Psoas muscle (tissue), 8 donors: Measurements from ENCODE around the gene PTTG1. TPM values are rescaled to one million over a fixed set of nuclear protein-coding genes. Genes with fewer than 3 reads are reported as not detected.
A peak's percentile ranks its signal among the peaks of the same experiment; 100 is the strongest.

Source experiments
- ATAC-seq, 4 donors: fragments of 200-7000 bp; cut with Tn5 transposase; one replicate each; pipeline ENCODE4 v1.9.1; 2020; ENCODE audit warnings: moderate library complexity in 3 of 4, mild to moderate bottlenecking in 2 of 4
- DNase-seq, 2 donors: peaks; one replicate each; pipeline ENCODE4 v3.0.0-alpha.2; 2020
- H3K27ac ChIP-seq: fragments of 200-600 bp; one replicate; pipeline ENCODE4 v1.8.0; 2022
- H3K27me3 ChIP-seq, 3 donors: fragments of 200-600 bp in 1 of 3; one replicate each; pipeline versions ENCODE4 v1.6.1 to v1.8.0; 2013 to 2022; ENCODE audit warnings: low read length in 2 of 3, mild to moderate bottlenecking in 2 of 3, moderate library complexity in 1 of 3; ENCODE audit not compliant: insufficient read depth in 3 of 3
- H3K36me3 ChIP-seq, 2 donors: fragments of 200-600 bp in 1 of 2; one replicate each; pipeline versions ENCODE4 v1.6.1 to v1.8.0; 2013 to 2022; ENCODE audit warnings: low read depth in 1 of 2, mild to moderate bottlenecking in 1 of 2, moderate library complexity in 1 of 2; ENCODE audit not compliant: insufficient read depth in 1 of 2
- H3K4me1 ChIP-seq: fragments of 200-600 bp; one replicate; pipeline ENCODE4 v1.8.0; 2022
- H3K4me3 ChIP-seq: fragments of 200-600 bp; one replicate; pipeline ENCODE4 v1.8.0; 2022; ENCODE audit warnings: mild to moderate bottlenecking
- H3K9me3 ChIP-seq: fragments of 200-600 bp; one replicate; pipeline ENCODE4 v1.8.0; 2022
- WGBS, 3 donors: extraction: QIAGEN DNeasy Blood & Tissue Kit; methylation state at CpG; one replicate each; pipeline versions ENCODE4 v1.1.6 to v1.1.7; 2013; 5-methylcytosine and 5-hydroxymethylcytosine counted together
- intact Hi-C, 2 donors: fragments of 100-400 bp; cut with DNase I; formaldehyde crosslinking; loops; one replicate each; pipeline versions ENCODE4 v1.11.0 to v1.14.2; 2022
- polyA plus RNA-seq, 3 donors: library from polyadenylated mRNA; stranded (reverse); fragments of 200-250 nt; gene quantifications; one replicate each; pipeline ENCODE4 v1.2.3, GENCODE V29; 2013
- total RNA-seq, 4 donors: library from RNA; stranded (reverse); fragmentation: NEBNext Ultra II Directional in 2 of 4; extraction: Animal tissue kit (Norgen Biotek cat#: 25700) in 2 of 4; gene quantifications; one replicate each; pipeline versions ENCODE4 v1.2.1 to v1.2.4, GENCODE V29; 2021 to 2023
- TF ChIP-seq, protein P1 (sequence below): fragments of 200-600 bp; IDR thresholded peaks from one replicate; pipeline ENCODE4 v1.8.0; 2022; ENCODE audit warnings: antibody characterized with exemption
- donor health status: healthy with polysubstance abuse.
- donor health status: DM: no; HTN: no; CAD: no; lungs with moderate emphysema.
- donor health status: Bipolar disorder and iron deficiency.
- donor health status: healthy.
- donor health status: DM: yes; HTN: yes; CAD: no.
- donor health status: DM: no; HTN: no; CAD: no.
- donor health status: DM: no; HTN: no; CAD: no.
- donor health status: DM: yes; HTN: yes; CAD: no.

PTTG1 gene
- total and polyA plus RNA-seq, 7 donors = 1.9 to 26.7 (median 3.0) TPM

DNA sequence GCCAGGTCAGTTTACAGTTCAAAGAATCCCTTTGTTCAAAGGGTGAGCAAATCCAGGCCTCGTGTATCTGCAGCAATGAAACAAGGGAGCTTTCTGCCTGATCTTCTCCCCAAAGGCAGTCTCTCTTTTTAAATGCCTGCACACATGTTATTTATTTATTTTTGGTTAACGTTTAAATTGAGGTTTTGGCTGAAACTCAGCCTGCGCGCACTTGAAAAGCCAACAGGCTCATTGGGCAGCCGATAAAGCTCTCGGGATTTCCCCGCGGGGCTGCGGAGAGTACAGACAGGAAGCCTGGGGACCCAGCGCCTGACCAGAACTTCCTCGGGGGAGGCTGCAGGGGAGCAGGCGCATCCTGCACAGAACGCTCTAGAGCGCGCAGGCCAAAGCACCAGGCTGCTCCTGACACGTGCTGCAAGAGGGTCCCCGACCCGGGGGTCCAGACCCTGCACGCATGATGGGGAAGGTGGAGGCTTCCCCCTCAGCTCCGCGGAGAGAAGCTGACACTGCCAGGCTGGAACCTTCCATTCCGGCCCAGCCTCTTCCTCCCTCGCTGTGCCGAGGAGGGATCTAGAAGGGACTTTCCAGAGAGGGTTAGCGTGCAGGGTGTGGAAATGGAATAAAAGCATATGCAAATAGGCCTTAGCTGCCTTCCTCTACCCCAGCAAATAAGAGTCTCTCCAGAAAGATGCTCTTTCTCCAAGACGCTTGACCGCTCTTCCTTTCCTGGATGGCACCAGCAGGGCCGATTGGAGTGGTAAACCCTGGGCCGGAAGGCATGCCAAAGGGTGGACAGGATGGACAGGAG lies 46.1 kb downstream of the PTTG1 start:
- Histone ChIP-seq H3K27me3 (peaks cover 0 to 2% (median 0%) of the 10 kb centered on the region in 3 donors), H3K27ac (peak overlapping the region; percentile 23), H3K9me3 (no peaks in the 10 kb centered on the region), H3K36me3 (no peaks in the 10 kb centered on the region), H3K4me1 (peaks cover 16% of the 10 kb centered on the region), H3K4me3 (peak overlapping the region; percentile 54)
- peak in 2 of 4 donors; percentile 42 to 44 for ATAC-seq
- intact Hi-C loops = no loop called here
- DNase-seq = peak; percentile 59 to 74
- TF ChIP-seq, protein P1, sequence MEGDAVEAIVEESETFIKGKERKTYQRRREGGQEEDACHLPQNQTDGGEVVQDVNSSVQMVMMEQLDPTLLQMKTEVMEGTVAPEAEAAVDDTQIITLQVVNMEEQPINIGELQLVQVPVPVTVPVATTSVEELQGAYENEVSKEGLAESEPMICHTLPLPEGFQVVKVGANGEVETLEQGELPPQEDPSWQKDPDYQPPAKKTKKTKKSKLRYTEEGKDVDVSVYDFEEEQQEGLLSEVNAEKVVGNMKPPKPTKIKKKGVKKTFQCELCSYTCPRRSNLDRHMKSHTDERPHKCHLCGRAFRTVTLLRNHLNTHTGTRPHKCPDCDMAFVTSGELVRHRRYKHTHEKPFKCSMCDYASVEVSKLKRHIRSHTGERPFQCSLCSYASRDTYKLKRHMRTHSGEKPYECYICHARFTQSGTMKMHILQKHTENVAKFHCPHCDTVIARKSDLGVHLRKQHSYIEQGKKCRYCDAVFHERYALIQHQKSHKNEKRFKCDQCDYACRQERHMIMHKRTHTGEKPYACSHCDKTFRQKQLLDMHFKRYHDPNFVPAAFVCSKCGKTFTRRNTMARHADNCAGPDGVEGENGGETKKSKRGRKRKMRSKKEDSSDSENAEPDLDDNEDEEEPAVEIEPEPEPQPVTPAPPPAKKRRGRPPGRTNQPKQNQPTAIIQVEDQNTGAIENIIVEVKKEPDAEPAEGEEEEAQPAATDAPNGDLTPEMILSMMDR = no peak
- 40 to 54% (median 46%) methylated on average over 29 of the region's 29 CpGs for WGBS, 3 donors

DNA sequence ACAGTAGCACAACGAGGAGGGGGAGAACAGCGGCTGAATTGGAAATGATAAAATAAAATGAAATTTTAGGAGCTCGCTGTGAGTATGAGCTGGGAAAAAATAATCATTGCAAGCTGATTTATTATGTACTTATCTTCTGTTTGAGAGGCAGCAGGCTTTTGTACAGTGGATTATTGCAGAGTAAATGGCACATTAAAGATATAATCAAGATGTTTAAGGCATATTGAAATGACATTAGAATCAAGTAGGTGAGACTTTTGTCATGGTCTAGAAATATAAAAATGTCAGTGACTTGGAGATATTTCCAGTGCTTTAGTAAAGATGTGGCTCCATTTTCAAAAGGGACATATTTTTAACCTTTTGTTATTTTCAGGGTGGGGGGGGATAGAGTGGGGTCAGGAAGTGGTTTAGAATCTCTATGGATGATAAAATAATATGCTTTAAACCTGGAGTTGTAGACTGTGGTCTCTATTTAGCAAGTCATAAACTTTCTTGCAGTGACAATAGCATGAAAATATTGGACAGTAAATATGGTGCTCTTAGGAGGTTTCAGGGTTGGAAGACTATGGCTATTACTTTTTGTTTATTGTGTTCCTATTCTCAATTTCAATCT lies 46.8 kb downstream of the PTTG1 start:
- H3K27me3 ChIP-seq = peaks cover 0 to 2% (median 0%) of the 10 kb centered on the region in 3 donors
- DNase-seq (no peak), ATAC-seq (no peak)
- intact Hi-C loops = no loop called here
- TF ChIP-seq, protein P1 = no peak
- no peaks in the 10 kb centered on the region for H3K9me3 ChIP-seq
- H3K4me3 ChIP-seq = peak overlapping the region; percentile 54
- H3K27ac ChIP-seq = peak overlapping the region; percentile 23
- peaks cover 16% of the 10 kb centered on the region for H3K4me1 ChIP-seq
- no peaks in the 10 kb centered on the region for H3K36me3 ChIP-seq
- 66 to 76% (median 70%) methylated on average over 3 of the region's 3 CpGs for WGBS, 3 donors

DNA sequence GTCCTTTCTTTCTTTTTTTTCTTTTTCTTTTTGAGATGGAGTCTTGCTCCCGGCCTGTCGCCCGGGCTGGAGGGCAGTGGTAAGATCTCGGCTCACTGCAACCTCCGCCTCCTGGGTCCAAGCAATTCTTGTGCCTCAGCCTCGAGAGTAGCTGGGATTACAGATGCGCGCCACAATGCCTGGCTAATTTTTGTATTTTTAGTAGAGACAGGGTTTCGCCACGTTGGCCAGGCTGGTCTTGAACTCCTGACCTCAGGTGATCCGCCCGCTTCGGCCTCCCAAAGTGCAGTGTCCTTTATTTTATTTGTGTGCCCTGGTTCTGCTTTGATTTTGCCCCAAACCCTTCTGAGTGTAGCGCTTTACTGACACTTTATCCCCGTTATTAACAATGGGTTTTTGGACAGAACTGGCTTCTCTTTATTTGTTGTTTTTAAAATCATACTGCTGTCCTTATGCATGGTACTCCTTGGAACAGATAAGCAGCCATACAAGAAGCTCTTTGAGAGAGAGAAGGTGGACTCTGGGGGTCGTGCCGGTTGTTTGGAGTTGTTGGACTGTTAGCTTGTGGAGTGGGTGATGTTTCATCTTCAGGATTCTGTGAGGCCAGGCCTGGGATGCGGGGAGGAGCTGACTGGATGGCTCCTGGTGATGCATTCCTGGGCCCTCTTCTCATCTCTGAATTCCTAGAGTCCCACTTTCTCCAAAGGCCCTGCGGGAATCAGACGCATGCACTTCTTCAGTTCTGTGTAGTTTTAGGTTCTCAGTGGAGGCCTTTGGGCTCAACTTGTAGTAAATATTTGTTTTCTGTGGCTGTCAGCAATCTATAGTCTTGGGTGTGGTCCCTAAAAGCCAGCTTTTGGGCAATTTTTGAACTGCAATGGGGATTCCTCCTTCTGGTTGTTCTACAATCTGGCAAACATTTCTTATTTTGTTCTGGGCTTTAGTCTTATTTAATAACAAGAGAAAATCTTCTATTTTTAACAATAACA lies 47.8 kb downstream of the PTTG1 start:
- TF ChIP-seq, protein P1 = no peak
- Histone ChIP-seq H3K36me3 (no peaks in the 10 kb centered on the region), H3K9me3 (no peaks in the 10 kb centered on the region), H3K27me3 (peaks cover 0 to 2% (median 0%) of the 10 kb centered on the region in 3 donors), H3K27ac (no peak overlapping the region), H3K4me3 (no peak overlapping the region), H3K4me1 (peaks cover 16% of the 10 kb centered on the region)
- ATAC-seq (no peak), DNase-seq (no peak)
- intact Hi-C loops = no loop called here
- 86 to 94% (median 90%) methylated on average over 20 of the region's 20 CpGs for WGBS, 3 donors

DNA sequence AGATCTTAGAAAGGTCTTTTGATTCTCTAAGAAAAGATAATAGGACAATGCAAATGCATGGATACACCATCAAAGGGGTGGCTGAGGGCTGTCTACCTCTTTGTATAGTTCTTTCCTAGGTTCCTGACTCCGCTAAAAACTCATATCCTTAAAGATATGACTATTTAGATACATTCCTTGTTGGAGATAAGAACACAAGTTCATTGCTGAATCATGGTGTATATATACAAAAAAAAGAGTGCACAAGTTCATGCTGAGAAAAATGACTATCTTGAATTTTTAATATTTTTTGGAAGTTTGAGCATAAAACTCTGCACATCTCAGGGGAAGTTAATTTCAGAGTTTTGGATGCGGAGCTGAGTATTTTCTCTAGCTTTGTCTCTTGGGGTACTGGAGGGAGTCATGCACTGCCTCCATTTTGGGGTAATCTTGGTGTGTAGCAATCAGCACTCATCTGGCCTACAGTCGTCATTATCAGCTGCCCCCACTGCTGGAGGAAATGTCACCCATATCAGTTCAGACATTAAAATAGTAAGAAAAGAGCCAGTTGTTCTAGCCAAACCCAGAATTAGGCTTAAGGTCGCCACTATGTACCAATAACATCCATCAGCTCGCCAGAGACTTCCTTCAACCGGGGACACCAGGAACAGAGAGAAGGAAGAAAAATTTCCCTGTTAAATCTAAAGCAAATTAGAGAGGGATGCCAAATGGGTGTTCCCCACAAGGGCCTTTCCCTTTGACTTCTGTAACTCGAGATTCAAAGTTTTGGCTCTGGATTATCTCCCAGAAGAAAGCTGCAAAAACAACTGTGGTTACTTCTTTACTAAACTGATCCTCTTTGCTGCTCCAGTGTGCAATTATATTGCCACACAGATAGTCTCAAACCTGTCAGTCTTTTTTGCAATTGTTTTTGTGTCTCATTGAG lies 49.0 kb downstream of the PTTG1 start:
- peaks cover 0 to 2% (median 0%) of the 10 kb centered on the region in 3 donors for H3K27me3 ChIP-seq
- H3K4me1 ChIP-seq = peaks cover 16% of the 10 kb centered on the region
- H3K4me3 ChIP-seq = no peak overlapping the region
- no peak overlapping the region for H3K27ac ChIP-seq
- no peaks in the 10 kb centered on the region for H3K36me3 ChIP-seq
- TF ChIP-seq, protein P1 = no peak
- ATAC-seq (peak in 1 of 4 donors; percentile 17), DNase-seq (no peak)
- H3K9me3 ChIP-seq = no peaks in the 10 kb centered on the region
- intact Hi-C loops = no loop called here
- WGBS, 3 donors = 25 to 33% (median 28%) methylated on average over 7 of the region's 7 CpGs
